Effector memory CD4-positive, alpha-beta T cell (primary cell): ENCODE data around the gene RAPGEFL1.
"Not testable (repeated sequence)": the region's sequence is repeated elsewhere in the genome, so short reads cannot be mapped to it uniquely, and the experiment has no call there.

Experiments used
- DNase-seq, 3 donors: peaks; one replicate each; pipeline ENCODE4 v3.0.0-alpha.2; 2020
- H3K27ac ChIP-seq: 2 replicates; pipeline ENCODE4 v1.7.0; 2013; ENCODE audit warnings: mild to moderate bottlenecking, low read length, moderate library complexity; ENCODE audit not compliant: insufficient read depth, poor library complexity, severe bottlenecking
- H3K27me3 ChIP-seq: replicated peaks from 2 replicates; pipeline ENCODE4 v1.7.0; 2013; ENCODE audit warnings: mild to moderate bottlenecking, low read length; ENCODE audit not compliant: insufficient read depth, control insufficient read depth, poor library complexity, severe bottlenecking
- H3K36me3 ChIP-seq: 2 replicates; pipeline ENCODE4 v1.7.0; 2013; ENCODE audit warnings: mild to moderate bottlenecking, low read length, moderate library complexity; ENCODE audit not compliant: control insufficient read depth, insufficient read depth
- H3K4me1 ChIP-seq: 2 replicates; pipeline ENCODE4 v1.7.0; 2013; ENCODE audit warnings: low read length, mild to moderate bottlenecking; ENCODE audit not compliant: control insufficient read depth, insufficient read depth, poor library complexity, severe bottlenecking
- H3K4me3 ChIP-seq: 2 replicates; pipeline ENCODE4 v1.7.0; 2013; ENCODE audit warnings: low read length, low read depth, mild to moderate bottlenecking; ENCODE audit not compliant: insufficient read depth, poor library complexity, severe bottlenecking
- H3K9me3 ChIP-seq: 2 replicates; pipeline ENCODE4 v1.7.0; 2013; ENCODE audit warnings: mild to moderate bottlenecking, low read length, moderate library complexity; ENCODE audit not compliant: control insufficient read depth

Gene RAPGEFL1

GRCh38 chr17:40198576-40198975 is 21.3 kb downstream of the RAPGEFL1 start:
- no peaks in the 10 kb centered on the region for H3K36me3 ChIP-seq
- no peak overlapping the region for H3K4me3 ChIP-seq
- no peaks in the 10 kb centered on the region for H3K27me3 ChIP-seq
- no peaks in the 10 kb centered on the region for H3K4me1 ChIP-seq
- H3K27ac ChIP-seq: no peak overlapping the region
- H3K9me3 ChIP-seq: no peaks in the 10 kb centered on the region
- DNase-seq: no peak

- Histone ChIP-seq H3K36me3 (no peaks in the 10 kb centered on the region), H3K4me3 (no peak overlapping the region), H3K4me1 (no peaks in the 10 kb centered on the region), H3K9me3 (no peaks in the 10 kb centered on the region), H3K27ac (no peak overlapping the region), H3K27me3 (no peaks in the 10 kb centered on the region)
- no peak for DNase-seq
These were observed 25.9 kb downstream of the RAPGEFL1 start for GRCh38 chr17:40203131-40203530.

GRCh38 chr17:40206193-40206592 is 28.9 kb downstream of the RAPGEFL1 start:
- H3K27me3 ChIP-seq, H3K36me3 ChIP-seq, H3K4me3 ChIP-seq, DNase-seq, H3K9me3 ChIP-seq, H3K4me1 ChIP-seq, H3K27ac ChIP-seq: not testable (repeated sequence)

GRCh38 chr17:40209404-40210093 is 32.3 kb downstream of the RAPGEFL1 start:
- Histone ChIP-seq H3K4me3 (no peak overlapping the region), H3K27me3 (no peaks in the 10 kb centered on the region), H3K4me1 (no peaks in the 10 kb centered on the region), H3K36me3 (no peaks in the 10 kb centered on the region), H3K9me3 (no peaks in the 10 kb centered on the region), H3K27ac (no peak overlapping the region)
- DNase-seq: no peak

- not testable (repeated sequence) for DNase-seq, H3K4me1 ChIP-seq, H3K4me3 ChIP-seq, H3K9me3 ChIP-seq, H3K27me3 ChIP-seq, H3K27ac ChIP-seq, H3K36me3 ChIP-seq
These were observed 36.6 kb downstream of the RAPGEFL1 start for GRCh38 chr17:40213914-40214313.

GRCh38 chr17:40218006-40218739 is 40.9 kb downstream of the RAPGEFL1 start:
- Histone ChIP-seq H3K27ac (peak overlapping the region; percentile 92), H3K27me3 (no peaks in the 10 kb centered on the region), H3K4me1 (no peaks in the 10 kb centered on the region), H3K36me3 (no peaks in the 10 kb centered on the region), H3K4me3 (peak overlapping the region; percentile 75), H3K9me3 (no peaks in the 10 kb centered on the region)
- no peak for DNase-seq

- Histone ChIP-seq H3K9me3 (no peaks in the 10 kb centered on the region), H3K4me1 (no peaks in the 10 kb centered on the region), H3K4me3 (peak within 1 kb of the TSS; percentile 75), H3K36me3 (no peaks in the 10 kb centered on the region), H3K27ac (peak within 1 kb of the TSS; percentile 92), H3K27me3 (no peaks in the 10 kb centered on the region)
- peak; percentile 92 to 96 (median 94) for DNase-seq
These were observed 41.7 kb downstream of the RAPGEFL1 start, which contains the start of gene WIPF2 for GRCh38 chr17:40218740-40219593. Gene WIPF2 (plus strand): TSS chr17:40219304. CDS start chr17:40256460, 37,156 bp downstream.

GRCh38 chr17:40219594-40220338 is 42.5 kb downstream of the RAPGEFL1 start:
- peak overlapping the region; percentile 92 for H3K27ac ChIP-seq
- peak overlapping the region; percentile 75 for H3K4me3 ChIP-seq
- H3K4me1 ChIP-seq: no peaks in the 10 kb centered on the region
- H3K36me3 ChIP-seq: no peaks in the 10 kb centered on the region
- H3K9me3 ChIP-seq: no peaks in the 10 kb centered on the region
- no peaks in the 10 kb centered on the region for H3K27me3 ChIP-seq
- peak in 1 of 3 donors; percentile 16 for DNase-seq

GRCh38 chr17:40224718-40225550 is 47.7 kb downstream of the RAPGEFL1 start:
- Histone ChIP-seq H3K27me3 (no peaks in the 10 kb centered on the region), H3K36me3 (no peaks in the 10 kb centered on the region), H3K27ac (no peak overlapping the region), H3K4me3 (no peak overlapping the region), H3K4me1 (no peaks in the 10 kb centered on the region), H3K9me3 (no peaks in the 10 kb centered on the region)
- DNase-seq: no peak
